Caco-2 (cell line): ENCODE data around the gene PGLYRP1. TPM values are rescaled to one million over a fixed set of nuclear protein-coding genes. Genes with fewer than 3 reads are reported as not detected.

Experiments used
- BruUV-seq: library from RNA; stranded (reverse); fragments of 400-500 nt; replicated peaks from 2 replicates; lab custom pipeline; 2021; lab: Mats Ljungman, UMichigan
- CTCF ChIA-PET: fragments of 300-600 bp; sonication (Branson Sonifier 250); formaldehyde crosslinking; loops from one replicate; lab custom pipeline; 2022; ENCODE audit warnings: antibody characterized with exemption; lab: Charles Lee
- POLR2A ChIA-PET: fragments of 300-600 bp; sonication (Branson Sonifier 250); formaldehyde crosslinking; loops from one replicate; lab custom pipeline; 2022; ENCODE audit warnings: antibody characterized with exemption; lab: Charles Lee
- DNase-seq, 2 experiments: peaks; one replicate each; pipeline versions ENCODE4 v3.0.0 to v3.0.0-alpha.2; 2020 to 2022
- H3K27me3 ChIP-seq: replicated peaks from 2 replicates; pipeline ENCODE4 v1.6.0; 2011; ENCODE audit warnings: low read length; ENCODE audit not compliant: control insufficient read depth, insufficient read depth
- H3K36me3 ChIP-seq: 2 replicates; pipeline ENCODE4 v1.5.1; 2011; ENCODE audit warnings: low read length; ENCODE audit not compliant: control insufficient read depth, insufficient read depth
- H3K4me1 ChIP-seq: fragments of 250-450 bp; sonication (Bioruptor Pico); 2 replicates; pipeline ENCODE4 v1.5.1; 2020; ENCODE audit warnings: mild to moderate bottlenecking
- H3K4me3 ChIP-seq: 2 replicates; pipeline ENCODE4 v1.5.1; 2011; ENCODE audit warnings: low read depth, mild to moderate bottlenecking, control low read depth, low read length
- H3K9me3 ChIP-seq: fragments of 250-450 bp; sonication (Bioruptor Pico); 2 replicates; pipeline ENCODE4 v1.5.1; 2020; ENCODE audit warnings: mild to moderate bottlenecking, moderate library complexity
- H3K27ac Mint-ChIP-seq: one replicate; pipeline ENCODE4 v1.8.0; 2022; ENCODE audit warnings: mixed read lengths; ENCODE audit not compliant: unreplicated experiment
- H3K27me3 Mint-ChIP-seq: one replicate; pipeline ENCODE4 v1.8.0; 2022; ENCODE audit warnings: mixed read lengths; ENCODE audit not compliant: insufficient read depth, unreplicated experiment
- H3K36me3 Mint-ChIP-seq: one replicate; pipeline ENCODE4 v1.8.0; 2022; ENCODE audit warnings: mild to moderate bottlenecking, mixed read lengths; ENCODE audit not compliant: insufficient read depth, unreplicated experiment
- H3K4me1 Mint-ChIP-seq: one replicate; pipeline ENCODE4 v1.8.0; 2022; ENCODE audit warnings: low read depth, mixed read lengths; ENCODE audit not compliant: unreplicated experiment
- H3K4me3 Mint-ChIP-seq: one replicate; pipeline ENCODE4 v1.8.0; 2022; ENCODE audit warnings: mild to moderate bottlenecking, moderate library complexity, mixed read lengths; ENCODE audit not compliant: unreplicated experiment
- H3K9me3 Mint-ChIP-seq: one replicate; pipeline ENCODE4 v1.8.0; 2022; ENCODE audit warnings: mixed read lengths; ENCODE audit not compliant: unreplicated experiment
- CTCF ChIP-seq, 2 experiments: fragments of 200-600 bp in 1 of 2; IDR thresholded peaks; 1 replicate in 1 of 2; 2 replicates in 1 of 2; pipeline versions ENCODE4 v1.5.1 to v1.8.0; 2011 to 2022; ENCODE audit warnings: antibody characterized with exemption in 1 of 2, control low read depth in 1 of 2, inconsistent platforms in 1 of 2, low read depth in 1 of 2, low read length in 1 of 2, mild to moderate bottlenecking in 1 of 2, moderate library complexity in 1 of 2; ENCODE audit not compliant: insufficient read depth in 1 of 2, severe bottlenecking in 1 of 2, unreplicated experiment in 1 of 2
- intact Hi-C: fragments of 100-400 bp; cut with micrococcal nuclease; formaldehyde crosslinking; loops from one replicate; pipeline ENCODE4 v1.10.0; 2022; ENCODE audit not compliant: unreplicated experiment
- microRNA-seq: library from miRNA; unstranded; fragments of <30 nt; microRNA quantifications from one replicate; pipeline ENCODE4 v1.2.0, GENCODE V29; 2022
- total RNA-seq: library from RNA; stranded (reverse); gene quantifications from 2 replicates; pipeline ENCODE4 v1.2.3, GENCODE V29; 2022

The PGLYRP1 gene
- total RNA-seq, 1 experiment from 2014 or later, result not detected

DNA sequence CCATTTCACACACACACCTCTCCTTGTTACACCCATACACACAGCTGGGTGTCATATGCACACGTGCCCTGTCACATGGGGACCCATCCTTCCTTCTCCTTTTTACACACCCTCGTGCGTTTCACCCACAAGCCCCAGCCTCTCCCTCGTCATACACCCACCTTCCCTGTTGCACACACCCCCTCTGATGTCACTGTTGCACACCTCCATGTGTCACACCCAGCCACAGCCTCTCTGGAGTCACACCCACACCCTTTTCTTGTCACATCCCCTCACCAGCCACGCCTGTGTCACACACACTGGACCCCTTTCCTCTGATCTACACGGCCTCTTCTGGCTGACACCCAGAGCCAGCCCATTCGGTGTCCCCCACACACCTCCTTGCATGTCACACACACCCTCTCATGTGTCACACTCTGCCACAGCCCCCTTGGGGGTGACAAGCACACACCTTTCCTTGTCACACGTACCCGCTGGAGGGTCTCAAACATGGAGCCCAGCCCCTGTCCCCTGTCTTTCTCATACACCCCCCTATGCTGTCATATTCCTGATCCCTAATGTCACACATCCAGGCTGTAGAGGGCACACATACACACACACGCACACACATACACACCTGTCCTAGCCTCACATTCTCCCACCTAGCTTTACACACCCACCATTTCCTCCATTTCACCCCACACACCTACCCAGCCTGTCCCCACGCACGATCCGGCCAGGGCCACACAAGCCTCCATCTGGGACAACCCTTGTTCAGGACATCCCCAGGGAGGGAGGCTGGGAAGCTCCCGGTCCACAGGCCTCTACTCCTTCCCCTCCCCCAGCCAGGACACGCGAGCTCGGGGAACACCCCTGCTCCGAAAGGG, 50.5 kb downstream of the PGLYRP1 start:
- CTCF ChIA-PET, result no interaction called here
- Mint-ChIP-seq H3K27ac (no peak overlapping the region), H3K9me3 (no peaks in the 10 kb centered on the region), H3K36me3 (no peaks in the 10 kb centered on the region), H3K4me1 (peaks cover 7% of the 10 kb centered on the region), H3K4me3 (peak overlapping the region; percentile 1), H3K27me3 (peaks cover 32% of the 10 kb centered on the region)
- no peak overlapping the region for H3K4me3 ChIP-seq
- H3K36me3 ChIP-seq, result no peaks in the 10 kb centered on the region
- POLR2A ChIA-PET, result no interaction called here
- H3K9me3 ChIP-seq, result no peaks in the 10 kb centered on the region
- no peak for TF ChIP-seq CTCF (IDR thresholded peaks at IDR 0.05; ENCODE audit: insufficient read depth in 1 of 2, low read depth in 1 of 2, low read length in 1 of 2, severe bottlenecking in 1 of 2, unreplicated experiment in 1 of 2)
- no peaks in the 10 kb centered on the region for H3K27me3 ChIP-seq
- BruUV-seq, result no TSS peak
- H3K4me1 ChIP-seq, result peaks cover 4% of the 10 kb centered on the region; the same call in 1 of the 2 replicates
- DNase-seq, result no peak
- intact Hi-C loops, result no loop called here

- Histone ChIP-seq H3K4me3 (no peak overlapping the region), H3K9me3 (no peaks in the 10 kb centered on the region), H3K36me3 (no peaks in the 10 kb centered on the region), H3K27me3 (no peaks in the 10 kb centered on the region), H3K4me1 (peaks cover 4% of the 10 kb centered on the region; the same call in 1 of the 2 replicates)
- intact Hi-C loops, result no loop called here
- H3K36me3 Mint-ChIP-seq, result no peaks in the 10 kb centered on the region
- CTCF ChIA-PET, result no interaction called here
- POLR2A ChIA-PET, result no interaction called here
- peaks cover 7% of the 10 kb centered on the region for H3K4me1 Mint-ChIP-seq
- TF ChIP-seq CTCF (IDR thresholded peaks at IDR 0.05; ENCODE audit: insufficient read depth in 1 of 2, low read depth in 1 of 2, low read length in 1 of 2, severe bottlenecking in 1 of 2, unreplicated experiment in 1 of 2), result no peak
- DNase-seq, result no peak
- no TSS peak for BruUV-seq
- peak overlapping the region; percentile 1 for H3K4me3 Mint-ChIP-seq
- H3K9me3 Mint-ChIP-seq, result no peaks in the 10 kb centered on the region
- H3K27me3 Mint-ChIP-seq, result peaks cover 29% of the 10 kb centered on the region
- no peak overlapping the region for H3K27ac Mint-ChIP-seq
These were observed 51.5 kb downstream of the PGLYRP1 start for GRCh38 chr19:45971260-45971902.

- Mint-ChIP-seq H3K4me3 (no peak overlapping the region), H3K27me3 (peaks cover 19% of the 10 kb centered on the region), H3K27ac (no peak overlapping the region), H3K4me1 (peaks cover 7% of the 10 kb centered on the region), H3K36me3 (no peaks in the 10 kb centered on the region), H3K9me3 (no peaks in the 10 kb centered on the region)
- no peak for DNase-seq
- intact Hi-C loops, result no loop called here
- POLR2A ChIA-PET, result no interaction called here
- CTCF ChIA-PET, result no interaction called here
- no peaks in the 10 kb centered on the region for H3K36me3 ChIP-seq
- H3K4me3 ChIP-seq, result no peak overlapping the region
- peaks cover 4% of the 10 kb centered on the region; the same call in 1 of the 2 replicates for H3K4me1 ChIP-seq
- TF ChIP-seq CTCF (IDR thresholded peaks at IDR 0.05; ENCODE audit: insufficient read depth in 1 of 2, low read depth in 1 of 2, low read length in 1 of 2, severe bottlenecking in 1 of 2, unreplicated experiment in 1 of 2), result no peak
- H3K9me3 ChIP-seq, result no peaks in the 10 kb centered on the region
- no TSS peak for BruUV-seq
- H3K27me3 ChIP-seq, result no peaks in the 10 kb centered on the region
These were observed 53.2 kb downstream of the PGLYRP1 start for GRCh38 chr19:45969676-45970075.

Small RNAs within 50 kb of the gene (microRNA-seq; reads per million reads assigned to microRNA genes)
- 171 reads per million, percentile 75 among the genes with 10 or more reads in this experiment for gene MIR769

Other genes with a start within 250 kb of the PGLYRP1 start
- gene DMPK, start 240.6 kb downstream of the PGLYRP1 start, total RNA-seq, result 28.1 and 30.2 TPM in 2 replicates
- gene DMWD, start 230.2 kb downstream of the PGLYRP1 start, total RNA-seq, result 72.4 and 76.3 TPM in 2 replicates
- 0.23 and 0.30 TPM in 2 replicates for gene RSPH6A, start 207.7 kb downstream of the PGLYRP1 start, total RNA-seq
- gene SYMPK, start 159.9 kb downstream of the PGLYRP1 start, total RNA-seq, result 81.8 and 85.0 TPM in 2 replicates
- gene FOXA3, start 158.7 kb downstream of the PGLYRP1 start, total RNA-seq, result 15.3 and 19.0 TPM in 2 replicates
- 27.6 and 29.2 TPM in 2 replicates for gene IRF2BP1, start 136.9 kb downstream of the PGLYRP1 start, total RNA-seq
- gene MYPOP, start 120.4 kb downstream of the PGLYRP1 start, total RNA-seq, result 15.8 and 18.1 TPM in 2 replicates
- gene NANOS2, start 108.3 kb downstream of the PGLYRP1 start, total RNA-seq, result not detected in 2 replicates
- 0.05 TPM in 1 of 2 replicates, not detected in the other for gene NOVA2, start 49.2 kb downstream of the PGLYRP1 start, total RNA-seq
- 17.1 and 21.1 TPM in 2 replicates for gene CCDC61, start 27.6 kb downstream of the PGLYRP1 start, total RNA-seq
- gene IGFL4, start 17.9 kb upstream of the PGLYRP1 start, total RNA-seq, result 3.9 and 4.4 TPM in 2 replicates
- 0.53 TPM in 1 of 2 replicates, not detected in the other for gene IGFL3, start 101.6 kb upstream of the PGLYRP1 start, total RNA-seq
- 57.7 and 64.7 TPM in 2 replicates for gene IGFL2, start 125.2 kb upstream of the PGLYRP1 start, total RNA-seq
- gene IGFL1, start 206.7 kb upstream of the PGLYRP1 start, total RNA-seq, result not detected in 2 replicates